H1 (cell line): ENCODE data around the gene TOM1L2. TPM values are rescaled to one million over a fixed set of nuclear protein-coding genes. Genes with fewer than 3 reads are reported as not detected.

Experiments used
- CTCF ChIA-PET: fragments of 300-600 bp; sonication (Branson Sonifier 250); formaldehyde crosslinking; loops from one replicate; lab custom pipeline; 2021; ENCODE audit not compliant: partially characterized antibody; lab: Charles Lee
- POLR2A ChIA-PET: fragments of 300-600 bp; sonication (Branson Sonifier 250); formaldehyde crosslinking; loops from one replicate; lab custom pipeline; 2021; ENCODE audit warnings: inconsistent platforms; ENCODE audit not compliant: partially characterized antibody; lab: Charles Lee
- DNase-seq, 2 experiments: peaks; one replicate each; pipeline versions ENCODE4 v3.0.0 to v3.0.0-alpha.2; 2010 to 2022; ENCODE audit warnings: low spot score in 2 of 2, low read depth in 1 of 2, mixed read lengths in 1 of 2
- FAIRE-seq: peaks from 2 replicates; lab custom pipeline; 2011; peaks lifted over from hg19 to GRCh38; lab: Jason Lieb, UNC
- H2AFZ ChIP-seq: 2 replicates; pipeline ENCODE4 v1.8.1; 2012; ENCODE audit warnings: low read length, inconsistent platforms
- H2AK5ac ChIP-seq: 2 replicates; pipeline ENCODE4 v1.6.1; 2013; ENCODE audit warnings: low read depth, low read length
- H2BK120ac ChIP-seq: replicated peaks from 2 replicates; pipeline ENCODE3; 2013; ENCODE audit warnings: low read depth, low read length, inconsistent platforms
- H2BK12ac ChIP-seq: 2 replicates; pipeline ENCODE4 v1.6.1; 2013; ENCODE audit warnings: low read depth, low read length
- H2BK15ac ChIP-seq: 2 replicates; pipeline ENCODE4 v1.6.1; 2013; ENCODE audit warnings: low read length
- H2BK20ac ChIP-seq: 2 replicates; pipeline ENCODE4 v1.6.1; 2013; ENCODE audit warnings: low read length
- H2BK5ac ChIP-seq: 2 replicates; pipeline ENCODE4 v1.6.1; 2013; ENCODE audit warnings: low read depth, low read length
- H3K14ac ChIP-seq: 2 replicates; pipeline ENCODE4 v1.6.1; 2013; ENCODE audit warnings: inconsistent platforms; ENCODE audit not compliant: insufficient read length
- H3K18ac ChIP-seq: 2 replicates; pipeline ENCODE4 v1.6.1; 2013; ENCODE audit warnings: low read length; ENCODE audit errors: extremely low read depth
- H3K23ac ChIP-seq: 2 replicates; pipeline ENCODE4 v1.6.1; 2013; ENCODE audit warnings: inconsistent platforms; ENCODE audit not compliant: insufficient read length
- H3K23me2 ChIP-seq: 2 replicates; pipeline ENCODE4 v1.6.1; 2013; ENCODE audit warnings: low read depth, low read length
- H3K27ac ChIP-seq: 2 replicates; pipeline ENCODE4 v1.6.1; 2011; ENCODE audit warnings: low read depth, low read length, inconsistent platforms
- H3K27me3 ChIP-seq, 4 experiments: replicated peaks in 1 of 4; 1 replicate in 1 of 4; 2 replicates in 3 of 4; pipeline versions ENCODE4 v1.6.1 to v1.8.1; 2011 to 2013; ENCODE audit warnings: low read length in 3 of 4, mild to moderate bottlenecking in 3 of 4, inconsistent platforms in 2 of 4, mixed read lengths in 2 of 4, moderate library complexity in 1 of 4; ENCODE audit not compliant: control insufficient read depth in 3 of 4, insufficient read depth in 3 of 4; ENCODE audit errors: extremely low read depth in 1 of 4
- H3K36me3 ChIP-seq, 4 experiments: 2 replicates each; pipeline versions ENCODE4 v1.6.1 to v1.8.1; 2011 to 2013; ENCODE audit warnings: mild to moderate bottlenecking in 4 of 4, low read length in 3 of 4, moderate library complexity in 2 of 4, control low read depth in 1 of 4, inconsistent platforms in 1 of 4; ENCODE audit not compliant: insufficient read depth in 4 of 4, control insufficient read depth in 2 of 4
- H3K4ac ChIP-seq: replicated peaks from 2 replicates; pipeline ENCODE3; 2013; ENCODE audit warnings: low read length, low read depth, mixed read lengths, inconsistent platforms; ENCODE audit not compliant: insufficient read length
- H3K4me1 ChIP-seq, 4 experiments: replicated peaks in 1 of 4; 1 replicate in 1 of 4; 2 replicates in 3 of 4; pipeline versions ENCODE4 v1.6.1 to v1.8.1; 2011 to 2013; ENCODE audit warnings: low read length in 3 of 4, inconsistent platforms in 2 of 4, mixed read lengths in 1 of 4; ENCODE audit not compliant: insufficient read depth in 4 of 4, control insufficient read depth in 3 of 4
- H3K4me2 ChIP-seq, 2 experiments: 2 replicates each; pipeline versions ENCODE4 v1.6.1 to v1.8.1; 2011 to 2013; ENCODE audit warnings: low read depth in 2 of 2, low read length in 2 of 2, control low read depth in 1 of 2, inconsistent platforms in 1 of 2, mild to moderate bottlenecking in 1 of 2; ENCODE audit not compliant: insufficient read depth in 1 of 2
- H3K4me3 ChIP-seq, 4 experiments: fragments of 200-600, 300-600 bp in 1 of 4; sonication (generic), shearing (Covaris generic), sonication (Bioruptor Twin) in 1 of 4; 2 replicates each; pipeline versions ENCODE4 v1.5.1 to v1.8.1; 2011 to 2016; ENCODE audit warnings: low read length in 4 of 4, low read depth in 3 of 4, control low read depth in 2 of 4, inconsistent platforms in 2 of 4, mild to moderate bottlenecking in 2 of 4, mixed read lengths in 1 of 4, moderate library complexity in 1 of 4; ENCODE audit not compliant: insufficient read depth in 2 of 4; ENCODE audit errors: extremely low read depth in 1 of 4
- H3K56ac ChIP-seq: replicated peaks from 2 replicates; pipeline ENCODE3; 2013; ENCODE audit warnings: low read depth, mild to moderate bottlenecking, mixed read lengths, low read length, inconsistent platforms; ENCODE audit not compliant: insufficient read length
- H3K79me1 ChIP-seq: 2 replicates; pipeline ENCODE4 v1.6.1; 2013; ENCODE audit warnings: low read depth, low read length, control low read depth
- H3K79me2 ChIP-seq, 2 experiments: 2 replicates each; pipeline versions ENCODE4 v1.6.1 to v1.8.1; 2012 to 2013; ENCODE audit warnings: low read length in 2 of 2, mild to moderate bottlenecking in 2 of 2, inconsistent platforms in 1 of 2; ENCODE audit not compliant: insufficient read depth in 2 of 2, control insufficient read depth in 1 of 2
- H3K9ac ChIP-seq, 4 experiments: replicated peaks in 1 of 4; 1 replicate in 1 of 4; 2 replicates in 3 of 4; pipeline versions ENCODE4 v1.6.1 to v1.8.1; 2011 to 2013; ENCODE audit warnings: low read depth in 3 of 4, low read length in 3 of 4, control low read depth in 2 of 4, mild to moderate bottlenecking in 2 of 4, moderate library complexity in 2 of 4, inconsistent platforms in 1 of 4; ENCODE audit errors: extremely low read depth in 1 of 4
- H3K9me3 ChIP-seq, 2 experiments: 2 replicates each; pipeline versions ENCODE4 v1.6.1 to v1.8.1; 2012 to 2013; ENCODE audit warnings: mild to moderate bottlenecking in 2 of 2, moderate library complexity in 2 of 2, control low read depth in 1 of 2, inconsistent platforms in 1 of 2, low read depth in 1 of 2, low read length in 1 of 2, mixed read lengths in 1 of 2; ENCODE audit not compliant: insufficient read depth in 2 of 2
- H4K20me1 ChIP-seq, 2 experiments: replicated peaks in 1 of 2; 2 replicates each; pipeline versions ENCODE3 to v1.8.1; 2011 to 2013; ENCODE audit warnings: inconsistent platforms in 2 of 2, low read length in 2 of 2, mild to moderate bottlenecking in 1 of 2; ENCODE audit not compliant: insufficient read depth in 2 of 2, control insufficient read depth in 1 of 2
- H4K5ac ChIP-seq: 2 replicates; pipeline ENCODE4 v1.6.1; 2013; ENCODE audit warnings: low read length, low read depth, mixed read lengths, inconsistent platforms; ENCODE audit not compliant: insufficient read length
- H4K8ac ChIP-seq: 2 replicates; pipeline ENCODE4 v1.8.0; 2013; ENCODE audit warnings: mild to moderate bottlenecking, moderate library complexity, low read length, inconsistent platforms; ENCODE audit not compliant: insufficient read depth; ENCODE audit errors: extremely low read depth
- H4K91ac ChIP-seq: replicated peaks from 2 replicates; pipeline ENCODE3; 2013; ENCODE audit warnings: low read length, mixed read lengths, inconsistent platforms; ENCODE audit not compliant: insufficient read length
- CREB1 ChIP-seq: IDR thresholded peaks from 2 replicates; pipeline ENCODE4 v1.6.1; 2012; ENCODE audit warnings: inconsistent platforms
- E2F6 ChIP-seq: IDR thresholded peaks from 2 replicates; pipeline ENCODE4 v1.6.1; 2012; ENCODE audit warnings: inconsistent platforms
- EZH2 ChIP-seq: fragments of 200-600 bp; sonication (generic); IDR thresholded peaks from 2 replicates; pipeline ENCODE4 v1.7.1; 2012; ENCODE audit warnings: low read depth, mild to moderate bottlenecking, moderate library complexity, low read length, inconsistent platforms; ENCODE audit not compliant: severe bottlenecking
- RAD21 ChIP-seq, 2 experiments: IDR thresholded peaks in 1 of 2; conservative IDR thresholded peaks in 1 of 2; 2 replicates each; pipeline ENCODE4 v1.6.1; 2011; ENCODE audit warnings: low read depth in 2 of 2, low read length in 2 of 2, improper control_type of control experiment in 1 of 2, inconsistent platforms in 1 of 2, mild to moderate bottlenecking in 1 of 2, moderate library complexity in 1 of 2
- RNF2 ChIP-seq: fragments of 200-900, 300-1000 bp; sonication (generic); IDR thresholded peaks from 2 replicates; pipeline ENCODE4 v1.7.1; 2016; ENCODE audit warnings: borderline replicate concordance, low read depth, mild to moderate bottlenecking, antibody characterized with exemption, low read length; ENCODE audit not compliant: poor library complexity, severe bottlenecking; ENCODE audit errors: missing control alignments
- RXRA ChIP-seq: IDR thresholded peaks from 2 replicates; pipeline ENCODE4 v1.6.1; 2011; ENCODE audit warnings: low read depth, mild to moderate bottlenecking, low read length, moderate library complexity; ENCODE audit not compliant: insufficient read depth
- SIX5 ChIP-seq: IDR thresholded peaks from 2 replicates; pipeline ENCODE4 v1.6.1; 2011; ENCODE audit warnings: mild to moderate bottlenecking, low read depth, low read length
- SP4 ChIP-seq: IDR thresholded peaks from 2 replicates; pipeline ENCODE4 v1.6.1; 2012; ENCODE audit warnings: low read length, inconsistent platforms
- TCF12 ChIP-seq: IDR thresholded peaks from 2 replicates; pipeline ENCODE4 v1.6.1; 2011; ENCODE audit warnings: low read depth, mild to moderate bottlenecking, low read length
- WGBS, 2 experiments: shearing (Covaris generic) in 1 of 2; methylation state at CpG; one replicate each; pipeline versions ENCODE4 v1.1.6 to v1.1.7; 2013 to 2015; ENCODE audit warnings: low lambda C conversion rate in 2 of 2, mixed read lengths in 2 of 2, inconsistent platforms in 1 of 2, low coverage in 1 of 2, missing lambda C conversion rate in 1 of 2; ENCODE audit not compliant: insufficient replicate concordance in 2 of 2, insufficient coverage in 1 of 2, insufficient read length in 1 of 2; ENCODE audit errors: extremely low coverage in 1 of 2, missing lambda C conversion rate in 1 of 2; 5-methylcytosine and 5-hydroxymethylcytosine counted together
- polyA plus RNA-seq, 7 experiments: library from polyadenylated mRNA; depleted of rRNA in 3 of 7; stranded (reverse) in 5 of 7; unstranded in 2 of 7; fragments of >200 nt in 5 of 7; fragments of 200-250 nt in 2 of 7; gene quantifications; 1 replicate in 5 of 7; 2 replicates in 1 of 7; 4 replicates in 1 of 7; pipeline versions ENCODE4 v1.2.1 to v1.2.3, GENCODE V29; 2011 to 2013; ENCODE audit warnings: missing spikeins in 2 of 7, mixed read lengths in 2 of 7
- total RNA-seq: library from RNA; stranded (reverse); fragmentation: NEBNext Ultra II Directional; extraction: Animal tissue kit (Norgen Biotek cat#: 25700); gene quantifications from 2 replicates; pipeline ENCODE4 v1.2.1, GENCODE V29; 2021

The TOM1L2 gene
- total and polyA plus RNA-seq, 2 of the 8 experiments (the other 6 are each of a cell fraction or from before 2014, with no cell fraction given): 2.0 to 3.4 TPM

- H3K36me3 ChIP-seq: no peaks in the 10 kb centered on the region
- H3K4ac ChIP-seq: no peak overlapping the region
- FAIRE-seq: no peak
- H2AFZ ChIP-seq: no peak overlapping the region
- no peak overlapping the region for H3K4me3 ChIP-seq
- H3K27me3 ChIP-seq: no peaks in the 10 kb centered on the region; a peak in 1 of 7 replicates
- H4K20me1 ChIP-seq: no peaks in the 10 kb centered on the region
- H4K5ac ChIP-seq: no peak overlapping the region
- H3K23me2 ChIP-seq: no peaks in the 10 kb centered on the region; the same call in 1 of the 2 replicates
- ChIA-PET CTCF (interaction anchor here (0.6 to 9.5 kb wide), 62 partner anchors 8 to 576 kb away, joined by 3 to 85 read pairs (median 4); partner anchors contain the start of gene RAI1), POLR2A (interaction anchor here (1.1 to 2.2 kb wide), 6 partner anchors 9 to 83 kb away, joined by 3 to 5 read pairs (median 4); partner anchors contain the start of gene SREBF1)
- H3K79me2 ChIP-seq: no peaks in the 10 kb centered on the region
- H3K4me1 ChIP-seq: peaks cover 13 to 18% (median 16%) of the 10 kb centered on the region in 4 experiments
- no peaks in the 10 kb centered on the region for H3K79me1 ChIP-seq
- no peak overlapping the region for H3K4me2 ChIP-seq
- peak overlapping the region; percentile 87; the same call in 1 of the 2 replicates for H2BK12ac ChIP-seq
- no peak overlapping the region for H3K14ac ChIP-seq
- no peak overlapping the region for H3K18ac ChIP-seq
- no peak overlapping the region for H3K27ac ChIP-seq
- no peak overlapping the region for H4K8ac ChIP-seq
- H2AK5ac ChIP-seq: peak overlapping the region; percentile 91; the same call in 1 of the 2 replicates
- H2BK15ac ChIP-seq: 0 out of 2 replicates have a peak overlapping the region, but pooled peaks have one; percentile 83
- H3K23ac ChIP-seq: no peak overlapping the region
- H2BK120ac ChIP-seq: peak overlapping the region; percentile 19
- 61% methylated on average over 5 of the region's 5 CpGs; no CpG with 5 or more reads in 1 of the 2 experiments for WGBS, 2 experiments
- H2BK5ac ChIP-seq: peak overlapping the region; percentile 30; the same call in 1 of the 2 replicates
- no peaks in the 10 kb centered on the region for H3K9me3 ChIP-seq
- no peak overlapping the region for H3K56ac ChIP-seq
- H2BK20ac ChIP-seq: peak overlapping the region; percentile 72; the same call in 1 of the 2 replicates
- H3K9ac ChIP-seq: no peak overlapping the region
- peak in 1 of 2 experiments; percentile 75 for DNase-seq
- H4K91ac ChIP-seq: no peak overlapping the region
- TF ChIP-seq RXRA: no peak
- TF ChIP-seq EZH2: no peak
- TF ChIP-seq E2F6: no peak
- TF ChIP-seq CREB1: no peak
- no peak for TF ChIP-seq TCF12
- TF ChIP-seq RAD21 (IDR thresholded peaks at IDR 0.05 in 1 of 2, conservative IDR thresholded peaks at IDR 0.05 in 1 of 2; ENCODE audit: low read depth in 2 of 2, low read length in 2 of 2): peak; percentile 94 to 99
- TF ChIP-seq SIX5: no peak
- no peak for TF ChIP-seq RNF2
- TF ChIP-seq SP4: 0 out of 2 replicates have a peak, but pooled peaks have one; percentile 48
Observed at GRCh38 chr17:17919169-17920107, 52.8 kb downstream of the TOM1L2 start.
